GM18868 (cell line): Measurements from ENCODE around the gene SH3D21.

ENCODE experiments used
- ATAC-seq: cut with Tn5 transposase; IDR thresholded peaks from one replicate; pipeline ENCODE4 v1.9.1; 2021; ENCODE audit warnings: mild to moderate bottlenecking, moderate library complexity; ENCODE audit not compliant: unreplicated experiment

The SH3D21 gene

GRCh38 chr1:36303244-36303643 lies 2.9 kb upstream of the SH3D21 start:
- ATAC-seq, result no peak

GRCh38 chr1:36303650-36304360 lies 2.4 kb upstream of the SH3D21 start:
- no peak for ATAC-seq

GRCh38 chr1:36304521-36304920 lies 1.6 kb upstream of the SH3D21 start:
- no peak for ATAC-seq

DNA sequence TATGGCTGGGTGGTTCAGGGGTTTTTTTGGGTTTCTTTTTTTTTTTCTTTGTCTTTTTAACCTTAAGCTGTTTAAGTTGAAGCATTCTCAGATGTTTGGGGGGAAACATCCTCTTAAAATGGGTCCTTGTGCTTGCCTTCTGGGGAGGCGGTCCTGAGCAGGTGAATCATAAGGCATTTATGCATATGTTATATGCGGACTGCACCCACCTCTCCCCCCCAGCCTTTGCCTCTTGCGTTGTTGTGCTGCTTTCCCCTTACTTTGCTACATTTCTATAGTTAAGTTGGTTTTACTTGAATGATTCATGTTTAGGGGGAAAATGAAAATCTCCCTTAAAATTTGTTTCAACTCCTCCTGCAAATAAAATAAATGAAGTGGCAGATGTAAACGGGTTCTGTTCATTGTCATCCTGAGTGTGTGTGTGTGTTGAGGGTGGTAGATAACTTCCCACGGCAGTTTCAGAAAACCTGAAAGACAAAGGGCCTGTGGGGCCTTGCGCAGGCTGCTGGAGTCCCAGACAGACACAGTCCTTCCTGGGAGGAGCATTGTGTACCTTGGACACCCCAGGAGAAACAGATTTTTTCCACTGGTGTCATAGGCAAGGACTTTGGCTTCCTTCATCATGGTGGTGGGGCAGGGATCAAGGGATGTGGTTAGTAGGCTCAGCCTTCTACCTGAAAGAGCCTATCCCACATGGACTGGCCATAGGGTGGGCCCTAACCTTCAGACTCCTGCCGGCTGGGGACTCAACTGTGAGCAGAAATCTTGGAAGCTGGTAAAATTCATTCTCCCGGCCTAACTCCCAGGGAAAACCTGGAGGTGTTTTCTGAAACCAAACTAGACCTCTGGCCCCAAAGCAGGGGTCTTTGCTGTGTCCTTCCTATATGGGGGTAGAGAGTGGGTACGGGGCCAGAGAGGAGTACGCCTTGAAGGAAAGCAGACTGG lies 926 bp upstream of the SH3D21 start:
- ATAC-seq, result no peak

DNA sequence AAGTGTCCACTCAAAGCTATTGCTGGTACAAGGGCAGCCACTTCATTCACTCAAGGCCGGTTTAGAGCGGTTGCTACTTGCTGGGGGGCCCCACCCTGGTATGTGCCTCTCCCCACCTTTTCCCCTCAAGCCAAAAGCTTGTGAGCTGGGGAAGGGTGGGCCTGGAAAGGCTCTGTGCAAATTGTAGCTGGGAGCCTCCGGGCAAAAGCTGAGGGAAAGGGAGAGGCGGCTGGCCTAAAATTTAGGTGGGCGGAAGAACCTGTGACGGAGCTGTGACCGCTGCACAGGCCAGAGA lies 306 bp upstream of the SH3D21 start:
- ATAC-seq, result no peak

DNA sequence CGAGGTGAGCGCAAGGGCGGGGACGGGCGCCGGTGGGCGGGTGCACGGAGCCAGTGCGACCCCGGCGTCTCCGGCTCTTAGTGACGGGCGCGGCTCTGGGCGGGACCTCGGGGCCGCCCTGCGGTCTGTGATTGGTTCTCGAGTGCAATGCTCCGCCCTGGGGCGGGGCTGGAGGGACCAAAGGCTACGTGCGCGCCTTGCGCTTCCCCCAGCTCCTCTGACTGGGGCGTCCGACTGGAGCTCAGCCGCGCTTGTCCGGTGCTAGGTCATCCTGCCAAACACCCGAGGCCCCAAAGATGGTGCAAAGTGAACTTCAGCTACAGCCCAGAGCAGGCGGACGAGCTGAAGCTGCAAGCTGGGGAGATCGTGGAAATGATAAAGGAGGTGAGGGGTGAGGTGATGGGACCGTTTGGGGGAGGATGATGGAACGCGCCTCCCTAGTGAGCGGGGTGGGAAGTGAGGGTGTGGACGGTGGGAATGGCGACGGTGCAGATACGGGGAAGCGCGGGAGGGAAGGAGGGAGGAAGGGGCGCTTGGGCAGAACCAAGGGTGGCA lies 811 bp downstream of the SH3D21 start:
- peak; percentile 97 for ATAC-seq

DNA sequence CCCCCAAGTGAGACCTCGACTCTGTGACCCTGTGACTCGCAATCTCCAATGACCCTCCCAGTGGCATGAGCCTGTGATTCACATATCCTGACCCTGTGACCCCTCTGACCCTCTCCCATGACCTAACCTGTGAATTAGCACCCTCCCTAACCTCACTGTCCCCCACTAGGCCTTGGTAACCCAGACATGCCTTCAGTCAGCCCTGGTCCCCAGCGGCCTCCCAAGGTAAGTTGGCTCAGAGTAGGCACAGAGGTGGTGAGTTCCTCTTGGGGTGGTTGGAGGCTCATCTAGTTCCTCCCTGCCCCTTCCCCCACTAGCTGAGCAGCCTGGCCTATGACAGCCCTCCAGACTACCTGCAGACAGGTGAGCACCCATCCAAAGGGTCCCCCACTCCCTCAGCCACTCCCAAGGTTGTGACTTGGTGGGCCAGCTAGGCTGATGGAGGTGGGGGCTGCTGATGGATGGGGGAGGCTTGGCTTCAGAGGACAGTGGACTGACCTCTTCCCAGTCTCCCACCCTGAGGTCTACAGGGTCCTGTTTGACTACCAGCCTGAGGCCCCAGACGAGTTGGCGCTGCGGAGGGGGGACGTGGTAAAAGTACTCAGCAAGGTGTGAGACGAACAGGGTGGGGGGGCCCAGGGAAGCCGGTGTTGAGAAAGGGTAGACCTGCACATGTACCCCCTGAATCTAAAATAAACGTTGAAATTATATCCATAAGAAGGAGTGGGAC lies 1.6 kb downstream of the SH3D21 start:
- no peak for ATAC-seq

GRCh38 chr1:36309397-36309796 lies 3.2 kb downstream of the SH3D21 start:
- ATAC-seq, result no peak

- no peak for ATAC-seq
Observed at GRCh38 chr1:36320291-36320761, 14.2 kb downstream of the SH3D21 start.

GRCh38 chr1:36320767-36321118 lies 14.6 kb downstream of the SH3D21 start:
- ATAC-seq, result no peak

DNA sequence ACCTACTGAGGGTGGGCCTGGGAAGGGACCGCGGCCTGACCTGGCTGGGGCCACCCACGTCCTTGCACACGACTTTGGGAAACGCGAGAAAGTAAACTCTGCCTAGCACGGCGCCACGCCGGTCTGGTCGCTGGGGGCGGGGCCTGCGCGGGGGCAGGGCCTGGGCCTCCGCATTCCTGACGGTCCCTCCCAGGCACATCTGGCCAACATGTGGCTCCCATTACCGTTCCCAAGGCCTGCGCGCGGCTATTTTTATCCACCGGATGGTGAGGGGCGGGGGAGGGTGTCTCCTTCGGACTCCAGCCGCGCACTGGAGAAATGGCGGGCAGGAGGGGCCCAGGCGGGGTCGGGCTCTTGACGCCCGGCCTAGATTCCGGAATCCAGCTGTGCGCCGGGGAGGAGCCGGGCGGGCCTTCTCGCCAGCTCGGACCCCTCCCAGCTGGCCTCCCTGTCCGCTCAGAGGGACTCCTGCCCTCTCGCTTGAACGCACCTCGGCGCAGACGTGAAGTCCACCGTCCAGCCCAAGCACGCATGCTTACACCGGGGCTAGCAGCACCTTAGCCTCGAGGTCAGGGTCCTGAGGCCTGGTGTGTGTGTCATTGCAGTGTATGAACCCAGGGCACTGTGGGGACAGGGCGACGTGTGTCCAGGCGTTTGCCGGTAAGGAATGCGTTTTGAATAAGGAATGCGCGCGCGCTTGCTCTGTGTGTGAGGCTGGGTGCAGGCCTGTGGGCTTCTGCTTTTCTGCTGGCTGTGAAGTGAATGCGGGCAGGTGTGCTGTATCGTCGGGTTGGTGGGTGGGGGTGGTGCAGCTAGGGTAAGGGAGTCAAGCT lies 15.2 kb downstream of the SH3D21 start:
- ATAC-seq, result no peak

GRCh38 chr1:36322041-36322785 lies 16.0 kb downstream of the SH3D21 start:
- ATAC-seq, result no peak

DNA sequence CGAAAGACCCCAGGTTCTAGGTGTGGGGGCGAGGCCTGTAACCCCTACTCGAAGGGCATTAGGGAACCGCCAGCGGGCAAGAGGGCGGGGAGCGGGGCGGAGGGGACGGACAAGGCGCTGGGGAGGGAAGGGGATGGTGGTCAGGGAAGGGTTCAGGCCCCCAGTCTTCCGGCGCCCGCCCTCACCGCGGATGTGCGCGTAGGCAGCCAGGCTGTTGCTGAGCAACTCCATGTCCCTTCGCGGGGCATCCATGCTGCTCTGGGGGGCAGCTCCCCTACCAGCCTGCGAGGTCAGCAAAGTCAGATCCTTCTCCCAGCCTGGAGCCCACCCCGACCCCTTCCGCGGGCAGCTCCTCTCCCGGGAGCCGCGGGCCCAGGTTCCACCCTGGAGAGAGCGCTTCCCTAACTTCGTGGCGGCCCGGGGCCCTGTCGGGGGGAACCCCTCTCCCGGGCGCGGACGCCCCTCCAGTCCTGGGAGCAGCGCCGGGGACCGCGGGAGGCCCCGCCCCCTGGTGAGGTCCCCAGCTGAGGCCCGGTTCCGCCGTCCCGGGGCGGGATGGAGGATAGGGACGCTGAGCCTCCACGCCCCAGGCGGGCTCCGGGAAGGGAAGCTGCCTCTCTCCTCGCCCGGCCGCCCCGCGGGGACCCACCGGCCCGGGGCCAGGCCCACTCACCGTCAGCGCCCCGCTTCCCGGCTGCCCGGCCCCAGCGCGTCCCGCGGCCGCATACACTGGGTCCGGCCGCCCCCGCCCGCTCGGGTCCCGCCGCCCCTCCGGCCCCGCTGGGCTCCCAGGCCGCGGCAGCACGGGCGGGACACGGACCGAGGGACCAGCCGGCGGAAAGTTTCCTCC lies 16.8 kb downstream of the SH3D21 start:
- ATAC-seq, result no peak

DNA sequence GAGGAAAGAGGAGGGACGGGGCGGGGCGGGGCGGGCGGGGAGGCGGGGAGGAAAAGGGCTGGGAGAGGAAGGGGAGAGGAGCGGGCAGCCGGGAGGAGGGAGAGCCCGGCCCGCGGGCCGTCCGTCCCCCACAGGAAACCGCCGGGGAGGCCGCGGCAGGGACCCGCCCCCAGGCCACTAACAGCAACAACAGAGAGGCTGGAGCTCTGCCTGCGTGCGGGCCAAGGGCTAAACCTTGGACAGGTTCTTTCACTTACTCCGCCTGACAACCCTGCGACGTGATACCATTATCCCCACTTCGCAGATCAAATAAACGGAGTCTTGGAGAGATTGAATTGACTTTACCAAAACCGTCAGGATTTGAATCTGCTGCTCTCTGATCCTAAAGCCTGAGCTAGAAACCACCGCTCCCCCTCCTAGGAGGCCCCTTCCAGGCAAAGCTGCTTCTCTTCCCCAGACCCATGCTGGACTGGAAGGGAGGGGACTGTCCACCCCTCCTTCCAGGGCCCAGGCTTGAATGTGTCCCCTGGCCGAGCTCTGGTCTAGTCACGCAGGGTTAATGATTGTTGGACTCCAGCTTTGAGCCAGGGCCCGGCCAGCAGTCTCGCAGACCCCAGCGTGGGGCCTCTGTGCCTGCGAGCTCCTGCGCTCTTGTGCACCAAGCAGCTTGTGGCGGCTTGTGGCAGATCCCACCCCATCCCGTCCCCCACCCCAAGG lies 17.6 kb downstream of the SH3D21 start, which contains the start of gene EVA1B:
TSS of gene EVA1B (minus strand) at position 10 of the 717 bp plus-strand sequence. CDS start 608 bp downstream, outside the sequence.
- no peak for ATAC-seq

GRCh38 chr1:36324353-36324703 lies 18.2 kb downstream of the SH3D21 start:
- no peak for ATAC-seq

GRCh38 chr1:36326499-36326898 lies 20.3 kb downstream of the SH3D21 start:
- ATAC-seq, result no peak

DNA sequence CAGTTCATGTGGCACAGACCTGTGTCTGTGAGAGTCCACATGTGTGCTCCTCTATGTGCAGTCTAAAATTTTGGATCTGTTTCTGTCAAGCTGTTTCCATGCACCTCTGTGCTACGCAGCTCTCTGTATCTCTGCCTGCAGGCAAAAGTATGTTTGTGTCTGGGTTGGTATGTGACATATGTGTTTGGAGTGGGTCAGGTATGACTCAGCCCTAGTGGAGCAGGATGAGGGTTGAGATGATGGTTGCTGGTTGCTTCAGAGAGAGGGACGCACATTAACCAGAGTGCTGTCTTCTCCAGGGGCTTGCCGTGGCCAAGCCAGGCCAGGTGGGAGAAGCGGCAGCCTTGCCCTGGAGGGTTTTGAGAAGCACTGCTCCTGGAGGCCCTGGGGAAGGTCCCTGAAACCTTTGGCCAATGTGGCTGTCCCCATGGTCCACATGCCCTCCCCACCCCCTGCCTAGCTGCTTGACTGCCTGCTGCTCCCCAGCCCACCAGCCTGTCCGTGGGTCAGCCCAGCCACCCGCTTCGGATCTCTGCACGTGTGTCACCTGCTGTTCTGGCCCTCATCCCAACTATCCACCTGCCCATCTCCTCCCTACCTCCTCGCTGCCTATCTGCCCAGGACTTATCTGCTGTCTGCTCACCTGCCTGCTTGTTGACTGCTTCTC lies 21.4 kb downstream of the SH3D21 start:
- no peak for ATAC-seq

DNA sequence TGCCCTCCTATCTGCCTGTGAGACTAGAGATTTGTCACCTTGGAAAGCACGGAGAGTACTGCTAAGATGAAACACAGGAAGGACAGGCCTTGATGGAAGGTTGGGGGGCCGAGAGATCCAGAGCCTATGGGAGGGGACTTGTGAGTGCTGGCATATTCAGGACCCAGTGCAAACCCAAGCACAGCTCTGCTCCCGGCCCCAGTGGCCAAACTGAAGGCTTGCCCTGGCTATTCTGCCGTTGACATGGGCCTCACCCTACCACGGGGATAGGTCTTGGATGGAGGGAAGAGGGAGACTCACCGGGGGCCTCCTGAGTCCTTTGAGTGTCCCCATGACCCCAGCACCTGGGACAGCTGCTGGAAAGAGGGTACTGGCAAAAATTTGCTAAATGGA lies 21.9 kb downstream of the SH3D21 start:
- no peak for ATAC-seq
